ENCODE data around the gene TTC34.

TTC34 gene, protein sequence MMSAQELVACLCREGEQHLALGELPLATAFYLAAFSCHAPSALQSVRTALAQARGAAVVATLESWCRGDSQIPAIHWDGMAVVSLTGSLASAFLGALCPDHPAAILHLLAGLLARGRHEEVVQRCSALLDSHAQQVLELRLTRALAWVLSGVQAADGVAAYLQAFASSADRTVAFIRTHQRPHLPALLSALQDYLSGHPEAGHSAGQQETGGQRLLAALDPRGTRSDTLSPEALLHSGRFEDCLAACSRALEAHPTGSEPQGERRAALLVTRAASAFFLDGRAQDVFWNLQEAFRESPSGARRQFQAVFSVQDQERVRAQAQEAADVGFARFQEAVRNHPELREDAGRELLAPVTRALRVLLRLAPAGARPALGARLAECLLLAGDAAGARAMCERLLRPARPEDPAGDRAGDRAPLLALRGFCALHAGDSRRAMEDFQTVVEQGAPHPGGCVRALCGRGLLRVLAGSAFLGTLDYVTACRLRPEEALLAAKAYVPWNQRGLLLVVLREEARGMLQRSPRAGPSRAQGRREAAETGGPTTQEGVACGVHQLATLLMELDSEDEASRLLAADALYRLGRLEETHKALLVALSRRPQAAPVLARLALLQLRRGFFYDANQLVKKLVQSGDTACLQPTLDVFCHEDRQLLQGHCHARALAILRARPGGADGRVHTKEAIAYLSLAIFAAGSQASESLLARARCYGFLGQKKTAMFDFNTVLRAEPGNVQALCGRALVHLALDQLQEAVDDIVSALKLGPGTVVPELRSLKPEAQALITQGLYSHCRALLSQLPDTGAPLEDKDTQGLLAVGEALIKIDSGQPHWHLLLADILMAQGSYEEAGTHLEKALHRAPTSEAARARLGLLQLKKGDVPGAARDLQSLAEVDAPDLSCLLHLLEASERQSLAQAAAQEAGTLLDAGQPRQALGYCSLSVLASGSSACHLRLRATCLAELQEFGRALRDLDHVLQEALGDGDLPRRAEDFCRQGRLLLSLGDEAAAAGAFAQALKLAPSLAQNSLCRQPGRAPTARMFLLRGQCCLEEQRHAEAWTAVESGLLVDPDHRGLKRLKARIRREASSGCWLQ

DNA sequence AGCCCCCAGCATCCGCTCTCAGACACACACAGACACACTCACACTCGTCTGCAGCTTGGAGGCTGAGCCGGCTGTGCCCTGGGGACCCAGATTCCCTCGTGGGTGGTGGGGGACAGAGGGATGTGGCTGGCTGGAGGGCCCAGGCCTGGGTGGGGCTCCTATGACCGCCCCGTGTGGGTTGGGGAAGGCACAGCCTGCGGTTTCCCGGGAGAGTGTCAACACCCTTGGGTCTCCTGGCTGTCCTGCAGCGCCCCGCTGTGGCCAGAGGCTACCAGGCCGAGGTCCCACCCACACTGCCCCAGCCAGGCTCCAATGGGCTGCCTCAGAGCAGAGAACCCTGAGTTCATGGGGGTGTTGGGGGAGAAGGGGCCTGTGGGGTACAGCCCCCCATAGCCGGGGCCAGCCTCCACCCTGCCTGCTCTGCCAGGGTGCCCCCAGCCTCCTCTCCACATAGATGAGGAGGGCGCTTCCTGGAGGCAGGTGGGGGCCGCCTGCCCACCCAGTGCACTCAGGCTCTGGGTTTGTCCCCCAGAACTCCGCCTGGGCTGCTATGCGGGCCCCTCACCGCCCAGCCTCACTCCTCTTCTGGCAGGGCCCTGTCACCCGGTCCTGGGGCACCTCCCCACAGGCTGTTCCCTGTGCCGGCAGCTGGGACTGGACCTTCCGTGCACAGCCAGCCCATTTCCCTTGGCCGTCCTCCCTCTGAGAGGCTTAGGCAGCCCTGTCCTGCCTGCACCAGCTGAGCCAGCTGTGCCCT, at the start of gene TTC34:
TSS of gene TTC34 (minus strand) at position 159 of the 757 bp plus-strand sequence. CDS start 866 bp downstream, outside the sequence.
- DNase-seq, result peak; percentile 27 to 51

DNA sequence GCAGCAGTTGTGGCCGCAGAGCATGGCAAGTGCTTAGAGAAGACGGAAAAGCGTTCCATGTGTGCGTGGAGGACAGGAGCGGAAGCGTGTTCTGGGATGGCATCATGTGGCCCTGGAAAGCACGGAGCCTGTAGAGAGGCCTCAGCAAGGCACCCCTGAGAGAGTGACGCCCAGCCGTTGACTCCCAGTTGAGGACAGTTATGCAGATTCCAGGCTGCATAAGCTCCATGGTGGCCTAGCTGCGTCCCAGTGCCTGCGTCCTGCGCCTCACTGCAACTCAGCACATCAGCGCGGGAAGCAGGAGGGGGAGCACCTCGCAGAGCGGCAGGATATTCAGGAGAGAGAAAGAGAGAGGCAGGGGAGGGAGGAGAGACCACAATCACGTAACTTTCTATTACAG, 49.0 kb upstream of the TTC34 start:
- no peak for DNase-seq

DNA sequence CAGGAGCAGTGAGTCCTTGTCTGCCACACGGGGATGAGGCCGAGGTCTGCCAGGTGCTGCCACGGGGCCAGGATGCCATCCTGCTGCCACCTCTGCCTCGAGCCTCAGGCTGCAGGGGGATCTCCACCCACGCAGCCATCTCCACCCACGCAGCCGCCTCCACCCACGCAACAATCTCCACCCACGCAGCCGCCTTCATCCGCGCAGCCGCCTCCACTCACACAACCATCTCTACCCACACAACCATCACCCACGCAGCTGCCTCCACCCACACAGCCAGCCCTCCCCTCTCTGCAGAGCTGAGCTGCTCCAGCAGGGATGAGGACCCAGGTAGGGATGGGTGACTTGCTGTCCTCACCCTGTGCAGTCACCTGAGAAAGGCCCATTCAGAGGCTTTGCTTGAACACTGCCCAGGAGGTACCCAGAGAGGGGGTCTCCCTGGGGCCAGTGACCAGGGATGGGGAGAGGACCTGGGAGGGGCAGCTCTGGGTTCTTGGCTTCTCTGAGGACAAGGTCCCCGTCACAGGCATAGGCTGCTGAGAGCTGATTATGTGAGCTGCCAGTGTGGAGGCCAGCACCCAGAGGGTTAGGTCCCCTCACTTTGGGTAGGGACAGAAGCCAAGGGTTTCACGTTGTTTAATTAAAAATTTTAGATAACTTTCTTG, 46.6 kb upstream of the TTC34 start:
- no peak for DNase-seq

DNA sequence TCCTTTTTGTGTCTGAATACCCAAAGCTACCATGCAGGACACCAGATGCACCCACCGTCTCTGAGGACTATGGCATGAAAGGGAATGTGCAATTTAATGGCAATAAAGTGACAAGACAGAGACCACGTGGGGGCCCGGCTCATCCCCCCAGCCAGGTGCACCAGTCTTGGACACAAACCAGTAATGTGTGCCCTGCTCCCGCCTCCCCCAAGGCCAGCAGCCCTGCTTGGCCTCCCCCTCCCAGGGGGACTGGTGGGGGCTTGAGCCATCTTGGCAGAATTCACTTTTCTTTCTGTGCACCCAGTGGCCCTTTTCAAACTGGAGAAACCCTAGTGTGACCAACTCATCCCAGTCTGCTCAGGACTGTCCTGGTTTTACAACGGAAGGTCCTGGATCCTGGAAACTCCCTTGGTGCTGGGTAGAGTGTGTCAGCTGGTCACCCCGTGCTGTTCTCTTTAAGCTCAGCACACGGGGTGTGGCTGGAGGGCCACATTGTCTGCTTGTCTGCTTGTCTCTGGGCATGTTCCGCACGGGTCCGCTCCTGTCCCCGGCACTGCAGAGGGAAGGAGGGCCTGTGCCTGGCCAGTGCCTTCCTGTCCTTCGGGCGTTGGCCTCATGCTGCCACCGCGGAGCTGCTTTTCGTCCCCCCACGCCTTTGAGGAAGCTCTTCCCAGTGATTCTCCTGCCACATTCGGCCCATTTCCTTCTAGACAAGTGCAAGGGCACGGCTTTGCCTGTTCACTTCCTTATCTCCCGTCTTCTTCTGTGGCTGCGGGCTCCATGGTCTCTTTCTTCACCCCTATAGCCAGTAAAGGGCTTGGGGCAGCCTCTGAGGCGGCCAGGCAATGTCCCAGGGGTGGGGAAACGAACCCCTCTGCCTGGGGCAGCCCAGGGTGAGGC, 45.8 kb upstream of the TTC34 start:
- no peak for DNase-seq

DNA sequence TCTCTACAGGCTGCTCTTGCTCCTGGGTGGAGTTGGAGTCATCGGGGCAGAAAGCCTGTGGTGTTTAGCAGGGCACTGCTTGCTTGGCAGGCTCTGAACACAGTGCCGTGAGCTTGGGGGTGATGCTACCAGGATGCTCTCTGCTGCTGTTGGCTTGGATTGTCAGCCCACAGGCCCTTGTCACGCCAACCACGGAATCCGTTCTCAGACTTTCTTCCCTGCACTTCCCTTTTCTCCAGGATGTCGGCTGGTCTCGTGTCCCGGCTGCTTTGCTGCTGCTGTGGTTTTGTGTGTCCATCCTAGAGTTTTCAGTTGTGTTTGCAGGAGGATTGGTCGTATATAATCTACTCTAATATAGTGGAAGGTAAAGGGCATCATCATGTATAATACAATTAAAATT, 44.4 kb upstream of the TTC34 start:
- DNase-seq, result no peak

DNA sequence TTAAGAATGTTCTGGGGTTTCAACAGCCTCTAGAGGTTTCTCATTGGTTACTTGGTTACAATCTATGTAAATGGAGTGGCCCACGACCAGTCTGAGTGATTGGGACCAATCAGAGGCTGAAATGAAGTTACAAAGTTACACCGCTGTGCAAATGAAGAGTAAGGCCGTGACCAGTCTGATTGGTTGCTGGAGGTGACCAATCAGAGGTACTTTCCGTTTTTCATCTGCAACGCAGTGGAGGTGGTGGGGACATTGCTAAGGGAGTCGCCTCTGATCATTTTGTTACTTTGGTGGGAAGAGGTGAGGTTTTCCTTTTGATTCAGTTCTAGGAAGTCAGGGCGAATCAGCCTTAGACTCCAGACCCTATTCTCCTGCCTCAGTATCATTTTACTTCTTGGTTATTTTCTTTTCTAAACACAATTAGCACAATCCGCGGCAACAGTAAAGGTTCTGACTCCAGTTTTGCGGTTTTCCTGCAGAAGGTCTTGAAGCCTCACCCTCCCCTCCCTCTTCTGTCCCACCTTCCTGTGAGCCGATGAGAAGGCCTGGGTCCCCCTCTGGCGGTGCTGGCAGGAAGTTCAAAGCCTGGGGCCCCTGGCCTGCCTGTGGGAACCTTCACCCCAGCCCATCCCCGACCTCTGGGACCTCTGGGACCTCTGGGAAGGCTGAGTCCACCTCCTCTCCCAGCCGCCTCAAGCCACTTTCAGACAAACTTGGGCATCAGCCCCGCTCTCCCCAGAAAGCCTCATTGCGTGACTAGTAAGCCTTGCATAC, 38.7 kb upstream of the TTC34 start:
- DNase-seq, result peak; percentile 67 to 77

DNA sequence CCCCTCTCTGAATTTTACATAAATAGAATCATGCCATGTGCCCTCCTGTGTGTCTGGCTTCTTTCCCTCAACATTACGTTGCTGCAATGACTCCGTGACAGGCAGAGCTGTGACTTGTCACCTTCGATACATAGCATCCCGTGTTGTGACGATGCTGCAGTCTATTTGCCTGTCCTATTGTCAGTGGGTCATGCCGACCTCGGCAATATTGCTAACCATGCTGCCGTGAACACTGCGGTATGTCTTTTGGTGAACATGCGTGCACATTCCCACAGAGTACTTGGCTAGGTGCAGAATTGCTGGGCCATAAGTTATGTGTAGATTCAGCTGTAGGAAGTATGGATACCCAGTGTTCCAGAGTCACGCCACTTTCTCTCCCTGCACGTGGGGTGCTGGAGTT, 36.3 kb upstream of the TTC34 start:
- DNase-seq, result no peak

DNA sequence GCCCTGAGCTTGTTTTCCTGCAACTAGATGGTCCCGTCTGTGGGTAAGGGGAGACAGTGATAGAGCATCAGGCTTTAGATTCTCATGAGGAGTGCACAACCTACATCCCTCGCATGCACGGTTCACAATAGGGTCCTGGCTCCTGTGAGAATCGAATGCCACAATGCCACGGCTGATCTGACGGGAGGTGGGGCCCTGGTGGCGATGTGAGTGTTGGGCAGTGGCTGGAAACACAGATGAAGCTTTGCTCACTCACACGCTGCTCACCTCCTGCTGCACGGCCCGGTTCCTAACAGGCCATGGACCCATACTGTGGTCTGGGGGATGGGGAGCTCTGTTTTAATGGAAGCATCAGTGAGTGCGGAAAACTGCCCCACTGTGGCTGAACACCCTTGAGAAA, 35.8 kb upstream of the TTC34 start:
- DNase-seq, result no peak

DNA sequence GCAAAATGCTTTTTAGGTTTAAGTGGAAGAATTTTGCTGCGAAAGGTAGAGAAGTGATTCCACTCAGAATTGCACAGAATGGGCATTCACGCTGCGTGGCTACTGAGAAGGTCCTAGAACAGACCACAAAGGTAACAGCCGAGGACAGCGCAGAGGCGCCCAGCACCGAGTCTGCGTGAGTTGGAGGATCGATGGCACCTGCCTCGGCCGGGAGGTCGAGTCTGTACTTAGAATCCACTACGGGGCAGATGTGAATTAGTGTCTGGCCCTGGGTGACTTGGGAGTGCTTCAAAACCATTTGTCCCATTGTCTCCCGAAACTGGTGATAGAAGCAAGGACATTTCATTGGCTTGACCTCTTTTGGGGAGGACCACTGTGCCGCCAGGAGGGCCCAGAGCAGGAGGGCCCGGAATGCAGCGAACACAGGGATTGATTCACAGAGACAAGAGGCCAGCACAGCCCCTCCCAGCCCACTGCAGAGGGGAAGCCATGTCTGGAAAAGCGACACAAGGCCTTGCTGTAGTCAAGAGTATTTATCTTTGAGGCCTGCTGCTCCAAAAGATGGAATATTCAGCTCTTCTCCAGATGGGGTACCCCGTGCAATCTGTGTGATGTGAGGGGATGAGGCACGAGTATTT, 35.0 kb upstream of the TTC34 start:
- no peak for DNase-seq

DNA sequence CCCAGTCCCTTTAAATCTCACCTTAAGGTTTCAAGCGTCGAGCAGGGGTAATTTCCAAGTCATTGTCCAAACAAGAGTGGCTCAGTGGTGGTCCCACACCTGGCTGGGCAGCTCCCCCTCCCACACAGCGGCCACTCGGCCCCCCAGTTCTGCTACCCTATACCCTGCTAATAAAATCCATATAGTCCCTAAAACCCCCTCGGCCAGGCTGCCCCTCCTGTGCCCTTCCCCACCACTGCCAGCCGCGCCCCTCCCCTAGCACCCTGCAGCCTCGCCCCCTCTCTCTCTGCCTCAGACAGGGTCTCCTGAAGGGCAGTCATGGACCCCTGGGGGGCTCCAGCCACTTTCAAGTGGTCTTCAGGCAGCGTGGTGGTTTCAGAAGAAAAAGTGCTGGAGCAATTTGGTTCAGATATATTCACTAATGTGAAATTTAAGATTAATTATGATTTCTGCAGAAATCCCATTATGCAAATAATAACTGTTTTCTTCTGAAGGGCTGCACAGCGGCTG, 34.2 kb upstream of the TTC34 start:
- DNase-seq, result no peak

DNA sequence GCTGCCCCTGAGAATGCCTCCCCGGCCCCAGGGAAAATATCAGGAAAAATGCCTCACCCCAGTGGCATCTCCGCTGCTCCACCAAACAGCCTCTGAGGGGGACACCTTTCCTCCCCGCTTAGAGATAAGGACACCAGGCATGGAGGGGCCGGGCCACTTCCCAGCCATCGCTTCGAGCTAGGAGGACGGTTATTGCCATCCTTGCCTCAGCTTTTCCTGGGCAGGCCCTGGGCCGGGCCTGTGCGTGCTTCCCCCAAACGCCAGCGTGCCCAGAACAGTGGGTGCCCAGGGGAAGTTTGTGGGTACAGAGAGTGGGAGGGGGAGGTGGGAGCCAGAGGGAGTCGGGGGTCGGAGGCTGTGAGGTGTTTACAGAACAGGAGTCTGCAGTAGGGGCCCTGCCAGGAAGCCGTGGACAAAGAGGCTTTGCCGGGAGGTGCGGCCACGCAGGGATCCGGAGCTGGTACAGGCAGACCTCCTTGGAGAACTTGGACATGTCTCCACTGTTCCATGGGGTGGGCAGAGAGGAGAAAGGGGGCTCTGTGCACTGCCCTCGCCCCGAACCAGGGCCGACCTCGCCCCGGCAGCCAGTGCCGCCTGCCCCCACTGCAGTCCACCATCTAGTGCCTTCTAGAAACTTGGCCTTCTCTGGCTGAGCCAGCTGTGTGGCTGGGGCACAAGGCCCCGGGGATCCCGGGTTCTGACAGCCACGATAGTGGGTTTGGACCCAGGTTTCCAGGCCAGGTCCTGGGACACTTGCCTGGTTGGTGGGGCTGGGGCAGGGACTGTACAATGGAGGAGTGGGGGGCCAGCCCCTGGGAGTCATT, 33.5 kb upstream of the TTC34 start:
- DNase-seq, result no peak

DNA sequence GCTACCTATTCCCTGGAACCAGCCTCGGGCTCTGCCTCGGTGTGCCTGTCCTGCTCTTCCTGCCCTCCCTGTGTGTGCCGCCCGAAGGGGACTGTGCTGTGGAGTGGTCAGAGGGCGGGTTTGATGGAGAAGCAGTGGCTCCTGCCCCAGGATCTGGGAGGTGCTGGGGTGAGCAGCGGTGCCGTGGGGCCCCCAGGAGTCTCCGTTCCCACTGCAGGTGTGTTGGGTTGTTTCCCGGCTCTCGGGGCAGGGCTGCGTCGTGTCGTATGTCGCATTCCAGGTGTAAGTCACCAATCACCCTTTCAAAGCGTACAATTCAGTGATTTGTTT, 32.6 kb upstream of the TTC34 start:
- DNase-seq, result no peak

DNA sequence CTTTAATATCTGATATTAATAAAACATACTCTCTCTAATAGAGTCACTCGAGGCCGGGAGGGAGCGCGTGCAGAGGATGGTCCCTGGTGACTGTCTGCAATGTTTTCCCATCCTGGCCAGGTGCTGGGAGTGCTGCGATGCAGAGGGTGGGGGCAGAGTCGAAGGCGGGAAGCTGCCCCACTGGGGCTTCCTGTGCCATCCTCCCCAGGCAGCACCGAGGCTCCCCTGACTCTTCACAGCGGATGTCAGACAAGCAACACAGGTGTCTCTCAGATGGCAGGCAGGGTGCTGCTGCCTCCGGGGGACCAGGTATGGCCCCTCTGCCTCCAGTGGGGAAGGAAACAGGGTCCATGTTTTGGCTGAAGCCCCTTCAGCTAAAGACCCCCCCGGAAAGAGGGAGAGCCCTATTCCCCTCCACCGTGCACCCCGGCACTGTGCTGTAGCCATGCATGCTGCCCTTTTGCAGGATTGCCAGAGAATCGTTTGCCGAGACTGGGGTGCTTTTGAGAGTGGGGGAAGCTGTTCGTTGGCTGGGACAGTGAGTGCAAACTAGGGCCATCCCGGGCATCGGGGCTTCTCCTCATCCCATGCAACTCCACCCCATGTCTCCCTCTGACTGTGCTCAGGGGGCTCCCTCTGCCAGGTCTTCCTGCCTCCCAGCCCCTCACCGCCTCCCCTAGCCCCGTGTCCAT, 32.1 kb upstream of the TTC34 start:
- DNase-seq, result no peak

DNA sequence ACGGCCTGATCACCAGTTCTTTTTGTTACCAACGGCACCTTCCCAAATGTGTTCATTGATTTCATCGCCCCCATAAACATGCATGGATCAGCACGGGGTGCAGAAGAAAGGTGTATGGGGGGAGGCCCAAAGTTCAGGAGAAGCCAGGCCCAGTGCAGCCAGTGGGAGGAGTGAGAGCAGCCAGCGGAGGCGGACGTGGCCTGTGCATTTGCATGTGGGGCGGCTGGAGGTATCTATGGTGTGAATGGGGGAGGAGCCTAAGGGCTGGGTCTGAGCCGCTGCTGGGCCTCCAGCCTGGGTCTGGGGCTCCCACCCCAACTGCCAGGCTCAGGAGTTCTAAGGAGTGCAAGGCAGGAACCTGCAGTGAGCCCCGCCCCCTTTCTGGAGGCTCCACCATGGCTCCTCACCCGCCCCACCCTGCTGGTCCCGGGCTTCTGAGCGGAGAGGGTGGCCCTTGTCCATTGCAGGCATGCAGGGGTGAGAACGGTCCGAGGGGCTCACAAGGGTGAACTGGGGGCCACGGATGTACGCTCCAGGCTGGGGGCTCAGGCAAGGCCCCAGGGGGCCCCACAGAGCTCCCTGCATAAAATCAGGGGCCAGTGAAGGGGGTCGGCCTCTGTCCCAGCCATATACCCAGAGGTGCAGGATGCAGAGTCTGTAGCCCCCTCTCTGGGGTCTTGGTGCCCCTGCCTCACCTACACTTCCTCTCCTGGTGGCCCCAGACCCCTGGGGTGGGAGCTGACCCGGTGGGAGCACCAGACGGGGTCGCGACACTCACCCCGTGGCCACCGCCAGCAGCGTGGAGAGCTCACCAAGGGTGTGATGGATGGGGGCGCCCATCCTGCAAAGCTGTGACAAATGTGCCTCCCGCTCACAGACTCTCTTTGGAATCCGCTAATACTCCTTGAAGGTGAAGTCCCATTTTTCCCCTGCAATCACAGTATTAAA, 31.3 kb upstream of the TTC34 start:
- DNase-seq, result no peak

DNA sequence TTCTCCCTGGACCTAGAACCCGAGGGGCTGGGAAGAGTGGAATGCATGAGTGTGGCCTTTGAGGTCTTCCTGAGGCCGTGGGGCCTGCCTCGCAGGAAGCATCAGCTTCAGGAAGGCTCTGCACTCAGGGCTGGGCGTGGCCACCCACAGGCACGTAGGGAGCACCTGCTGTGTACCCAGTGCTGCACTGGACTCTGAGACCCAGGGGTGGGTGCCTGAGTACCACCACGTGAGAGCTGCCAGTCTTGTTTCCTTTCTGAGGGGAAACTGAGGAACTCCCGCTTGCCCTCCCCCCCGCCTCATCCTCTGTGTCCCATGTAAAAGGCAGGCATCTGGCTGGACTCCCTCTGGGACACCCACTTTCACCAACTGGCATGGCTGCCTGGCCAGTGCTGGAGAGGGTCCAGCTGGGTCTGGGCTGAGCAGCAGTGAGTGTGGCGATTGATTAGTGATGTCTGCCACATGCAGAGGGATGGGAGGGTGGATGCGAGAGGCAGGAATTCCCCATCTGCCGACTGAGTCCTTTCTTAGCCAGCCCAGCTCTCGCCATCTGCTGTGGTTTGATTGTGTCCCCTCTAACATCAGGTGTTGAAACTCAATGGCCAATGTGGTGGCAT, 30.2 kb upstream of the TTC34 start:
- DNase-seq, result no peak

DNA sequence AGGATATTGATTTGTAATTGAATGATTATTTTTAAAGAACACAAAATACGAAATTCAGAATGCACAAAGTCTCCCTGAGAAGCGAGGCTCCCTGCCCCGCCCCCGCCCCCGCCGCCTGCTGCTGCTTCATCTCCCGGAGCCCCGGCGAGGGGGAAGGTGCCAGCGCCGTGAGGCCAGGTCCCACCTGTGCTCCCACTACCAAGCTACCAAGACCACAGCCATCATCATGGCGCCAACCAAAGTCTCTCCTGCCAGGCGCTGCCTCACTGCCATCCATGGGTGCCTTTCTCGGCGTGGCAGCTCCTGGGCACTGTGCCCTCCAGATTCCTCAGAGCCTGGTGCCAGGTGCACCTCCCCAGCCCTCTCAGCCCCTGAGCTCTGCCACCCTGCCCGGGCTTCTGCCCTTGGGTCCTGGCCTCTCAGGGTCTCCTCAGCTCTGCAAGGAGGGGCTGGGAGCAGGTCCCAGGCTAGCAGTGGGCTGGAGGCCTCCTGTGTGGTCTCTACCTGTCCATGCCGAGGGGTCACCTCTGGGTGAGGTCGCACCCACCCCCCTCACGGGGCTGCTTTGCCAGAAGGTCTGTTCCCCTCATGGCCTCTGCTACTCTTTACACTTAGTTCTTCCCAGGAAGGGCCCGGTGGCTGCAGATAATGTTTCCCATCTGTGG, 29.4 kb upstream of the TTC34 start:
- DNase-seq, result no peak

All from CD4-positive, alpha-beta T cell treated with Interferon alpha-2 for 1 hour (primary cell).